Skin of body (tissue), 2 donors: Measurements from ENCODE around the gene ADAMTS5. TPM values are rescaled to one million over a fixed set of nuclear protein-coding genes. Genes with fewer than 3 reads are reported as not detected.

Experiments
- DNase-seq: peaks from one replicate; lab custom pipeline; 2025; lab: John Stamatoyannopoulos, UW
- total RNA-seq: library from RNA; depleted of rRNA; stranded (reverse); fragments of >200 nt; gene quantifications from one replicate; pipeline ENCODE4 v1.2.3, GENCODE V29; 2014

ADAMTS5 gene
- total RNA-seq, 1 donor from 2014 or later = 18.2 TPM

DNA sequence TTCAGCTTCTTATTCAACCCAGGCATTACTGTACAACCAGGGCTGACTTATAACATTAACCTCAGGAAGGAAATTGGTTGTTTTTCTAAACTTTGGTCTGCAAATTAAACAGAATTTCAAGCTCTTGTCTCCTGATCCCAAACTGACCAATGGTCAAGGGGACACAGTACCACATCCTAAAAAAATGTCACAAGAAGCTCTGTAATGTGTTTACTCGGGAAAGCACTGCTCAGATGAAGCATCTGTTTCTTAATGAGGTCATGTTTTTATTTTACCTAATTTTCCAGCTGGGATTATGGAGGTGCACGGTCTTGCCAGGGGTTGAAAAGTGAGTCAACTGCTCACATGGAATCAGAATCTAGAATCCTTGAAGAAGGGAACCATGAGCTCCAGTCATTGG lies 18.7 kb downstream of the ADAMTS5 start:
- no peak for DNase-seq

DNA sequence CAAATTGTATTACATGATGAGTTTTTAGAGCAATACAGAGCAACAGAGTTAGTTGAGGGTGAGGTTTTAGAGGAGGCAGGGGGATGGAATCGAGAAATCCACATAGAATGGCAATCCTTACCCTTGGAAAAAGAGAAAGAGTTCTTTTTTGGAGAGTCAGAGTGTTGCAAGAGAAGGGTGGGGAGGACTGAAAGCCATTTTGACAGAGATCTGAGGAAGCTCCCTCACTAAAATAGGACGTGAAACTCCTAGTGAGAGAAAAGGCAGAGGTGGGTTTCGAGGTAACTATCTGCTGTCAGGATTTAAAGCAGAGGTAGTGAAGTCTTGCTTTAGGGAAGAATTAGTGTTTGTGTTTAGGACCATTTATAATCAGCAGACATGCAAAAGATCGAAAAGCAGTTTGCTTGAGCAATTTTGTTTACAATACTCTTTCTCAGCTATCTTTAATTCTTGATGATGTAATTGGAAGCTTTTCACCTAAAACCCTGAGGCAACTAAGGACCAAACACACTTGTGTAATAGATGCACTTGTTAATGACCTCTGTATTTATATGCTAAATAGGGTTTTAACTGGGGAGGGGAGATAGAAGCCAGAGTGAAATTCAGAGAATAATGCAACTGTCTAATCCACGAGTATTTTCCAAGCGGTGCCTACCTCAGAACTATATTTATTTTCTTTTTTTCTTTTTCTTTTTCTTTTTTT lies 20.0 kb downstream of the ADAMTS5 start:
- DNase-seq = no peak

DNA sequence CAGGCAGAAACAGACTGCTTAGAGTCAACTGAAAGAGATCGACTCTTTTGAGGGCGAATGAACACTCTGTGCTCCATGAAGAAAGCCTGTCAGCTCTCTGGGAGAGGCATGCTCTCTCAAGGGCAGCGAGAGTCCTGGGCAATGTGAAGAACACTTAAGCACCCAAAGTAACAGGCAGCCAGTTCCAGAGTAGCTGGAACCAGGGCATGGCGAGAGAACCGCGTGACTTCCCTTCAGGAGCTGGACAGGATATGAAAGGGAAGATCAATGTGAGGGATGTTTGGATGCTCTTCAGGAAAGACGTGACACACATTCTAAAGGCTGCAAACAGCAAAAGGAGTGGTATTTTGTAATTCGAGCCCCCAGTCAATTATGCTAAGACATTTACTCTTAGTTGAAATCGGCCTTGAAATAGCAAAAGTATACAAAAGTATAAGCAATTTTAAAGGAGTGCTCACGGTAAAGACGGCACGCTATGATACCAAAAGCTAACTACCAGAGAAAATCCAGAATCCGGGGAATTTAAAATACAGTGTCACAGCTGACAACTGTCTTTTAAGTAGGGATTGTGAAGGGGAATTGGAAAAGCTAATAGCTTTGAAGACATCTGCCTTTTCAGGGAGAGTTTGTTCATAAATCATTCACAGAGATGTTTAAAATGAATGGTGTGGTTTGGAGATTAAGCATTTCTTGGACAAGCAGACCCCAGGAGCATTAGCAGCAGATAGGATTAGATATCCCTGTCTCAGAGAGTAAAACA lies 20.8 kb downstream of the ADAMTS5 start:
- DNase-seq = no peak

DNA sequence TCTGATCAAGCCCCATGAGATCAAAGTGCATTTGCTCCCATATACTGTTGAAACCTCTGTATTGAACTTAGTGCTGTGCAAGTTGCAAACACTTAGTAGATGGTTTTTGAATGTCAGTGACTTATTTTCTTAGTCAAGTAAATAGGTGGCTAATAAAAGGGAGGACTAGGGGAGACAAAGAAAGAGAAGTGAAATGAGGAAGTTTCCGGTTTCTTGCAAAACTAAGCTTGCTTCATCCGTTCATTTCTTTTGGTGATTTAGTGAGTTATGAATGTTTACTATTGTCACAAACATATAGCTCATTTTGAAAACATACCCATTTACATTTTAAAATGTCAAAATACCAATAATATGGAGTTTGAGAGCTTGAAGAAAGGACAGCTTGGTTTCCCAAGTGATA lies 23.0 kb downstream of the ADAMTS5 start:
- no peak for DNase-seq

DNA sequence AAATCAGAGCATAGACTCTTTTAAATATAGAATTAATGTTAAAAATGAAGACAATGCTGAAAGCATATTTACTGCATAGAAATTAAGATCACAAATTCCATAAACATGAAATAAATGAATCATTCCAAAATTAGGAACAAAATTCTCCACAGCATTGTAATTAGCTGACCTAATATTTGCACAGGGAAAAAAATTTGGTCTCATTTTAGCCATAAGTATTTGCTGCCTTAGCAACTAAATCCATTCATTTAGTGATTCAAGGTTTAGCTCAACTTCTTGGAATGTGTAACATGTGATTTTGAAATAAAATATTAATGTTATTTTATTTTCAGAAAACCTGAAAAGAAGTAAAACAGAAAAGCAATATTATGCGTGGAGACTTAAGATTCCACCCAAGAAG lies 25.5 kb downstream of the ADAMTS5 start:
- DNase-seq = no peak

DNA sequence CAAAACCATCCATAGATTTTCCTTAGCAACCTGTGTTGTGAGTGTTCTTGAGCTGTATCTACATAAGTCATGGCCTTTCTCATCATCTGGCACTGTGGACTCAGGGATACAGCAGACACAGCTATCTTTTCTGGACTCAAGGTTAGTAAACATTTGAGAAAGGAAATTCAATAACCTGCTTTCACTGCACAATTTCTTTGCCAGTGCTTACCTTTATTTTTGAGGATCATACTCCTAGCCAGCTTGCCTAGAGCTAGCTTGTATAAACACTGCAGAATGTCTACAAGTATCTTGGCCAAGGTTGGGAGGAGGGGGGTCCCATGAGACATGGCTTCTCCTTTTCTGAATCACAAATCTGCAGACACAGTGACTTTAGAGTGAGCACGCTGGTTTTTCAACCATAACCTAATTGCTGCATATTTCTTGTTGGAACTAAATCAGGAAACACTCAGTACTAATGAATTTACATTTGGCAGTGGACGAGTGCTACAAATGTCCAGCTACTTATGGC lies 27.2 kb downstream of the ADAMTS5 start:
- DNase-seq = no peak

DNA sequence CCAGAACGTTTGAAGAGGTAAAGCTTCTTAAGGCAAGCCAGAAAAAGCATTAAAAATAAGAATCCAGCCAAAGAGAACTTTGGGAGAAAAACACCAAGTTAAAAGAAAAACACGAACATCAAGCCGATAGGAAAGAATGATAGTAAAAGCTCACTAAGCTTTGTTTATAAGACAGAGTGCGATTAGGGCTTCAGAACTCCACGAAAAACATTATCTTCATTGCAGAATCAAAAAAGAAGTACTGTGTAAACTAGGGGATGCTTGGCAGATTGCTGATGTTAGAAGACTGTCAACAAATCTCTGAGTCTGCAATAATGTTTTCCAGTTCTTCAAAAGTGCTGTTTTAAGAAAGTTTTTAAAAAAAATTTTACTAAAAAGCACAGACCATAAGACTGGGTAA lies 30.2 kb downstream of the ADAMTS5 start:
- no peak for DNase-seq

DNA sequence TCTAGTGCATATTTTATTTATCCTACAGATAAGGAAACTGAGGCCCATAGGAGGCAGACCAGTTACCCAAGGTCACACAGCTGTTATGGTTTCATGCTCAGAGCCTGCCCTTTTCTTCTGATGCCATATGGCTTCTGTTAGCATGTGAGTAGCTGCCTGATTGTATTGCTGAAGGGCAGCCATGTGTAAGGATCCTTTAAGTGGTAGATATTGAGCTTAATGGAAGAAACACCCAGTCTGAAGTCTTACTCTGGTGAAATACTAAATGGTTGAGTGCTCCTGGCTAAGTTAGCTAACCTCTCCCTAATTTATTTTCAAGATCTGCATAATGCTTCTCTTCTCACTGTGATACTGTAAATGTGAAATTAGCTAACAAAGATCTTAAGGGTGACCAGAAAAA lies 30.9 kb downstream of the ADAMTS5 start:
- DNase-seq = no peak

DNA sequence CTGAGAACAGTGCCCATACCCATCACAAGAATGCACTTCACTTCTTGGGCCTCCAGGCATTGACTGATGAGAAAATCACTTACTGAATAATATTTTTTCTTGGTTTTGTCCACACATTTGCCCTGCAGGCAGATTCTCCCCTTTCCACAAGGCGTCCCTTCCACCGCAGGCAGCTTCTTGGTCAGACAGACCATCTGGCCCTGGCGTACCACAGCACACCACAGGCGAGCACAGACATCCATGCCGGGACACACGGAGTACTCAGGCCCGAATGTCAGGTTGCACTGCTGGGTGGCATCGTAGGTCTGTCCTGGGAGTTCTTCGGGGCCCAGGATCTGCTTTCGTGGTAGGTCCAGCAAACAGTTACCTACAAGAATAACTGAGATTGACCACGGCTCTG lies 32.5 kb downstream of the ADAMTS5 start:
- no peak for DNase-seq

DNA sequence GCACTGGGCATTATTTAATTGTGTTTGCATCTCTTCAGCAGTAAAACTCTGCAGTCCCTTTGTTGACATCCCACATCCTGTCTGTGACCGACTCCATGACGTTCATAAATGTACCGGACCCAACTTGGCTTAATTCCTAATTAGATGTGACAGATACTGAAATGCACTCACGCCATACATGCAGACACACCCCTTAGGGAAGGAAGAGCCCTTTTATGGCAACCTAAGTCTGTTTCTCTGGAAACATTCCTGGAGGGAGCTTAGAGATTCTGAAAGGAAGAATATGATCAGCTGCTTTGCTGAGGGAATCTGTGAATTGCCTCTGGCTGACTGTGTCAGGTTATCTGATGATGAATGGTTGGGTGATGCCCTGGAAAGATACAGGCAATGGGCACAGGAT lies 33.4 kb downstream of the ADAMTS5 start:
- no peak for DNase-seq

DNA sequence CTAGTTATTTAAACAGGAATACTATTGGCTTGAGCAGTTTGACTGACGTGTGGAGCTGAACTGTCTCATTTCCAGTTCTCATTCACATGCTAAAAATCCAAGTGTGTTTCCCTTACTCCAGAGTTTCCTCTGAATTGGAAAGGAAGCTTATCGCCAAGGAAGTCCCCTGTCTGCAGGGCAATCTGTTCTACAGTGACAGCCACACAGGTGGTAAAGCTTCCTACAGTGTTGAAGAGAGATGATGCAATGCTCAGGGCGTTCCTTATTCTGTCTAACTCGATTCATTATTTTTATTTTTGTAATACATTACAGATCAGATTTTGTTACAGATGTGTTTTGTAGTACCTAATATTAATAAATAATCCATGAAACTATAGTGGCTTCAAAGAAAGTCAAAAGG lies 41.3 kb downstream of the ADAMTS5 start:
- DNase-seq = no peak

DNA sequence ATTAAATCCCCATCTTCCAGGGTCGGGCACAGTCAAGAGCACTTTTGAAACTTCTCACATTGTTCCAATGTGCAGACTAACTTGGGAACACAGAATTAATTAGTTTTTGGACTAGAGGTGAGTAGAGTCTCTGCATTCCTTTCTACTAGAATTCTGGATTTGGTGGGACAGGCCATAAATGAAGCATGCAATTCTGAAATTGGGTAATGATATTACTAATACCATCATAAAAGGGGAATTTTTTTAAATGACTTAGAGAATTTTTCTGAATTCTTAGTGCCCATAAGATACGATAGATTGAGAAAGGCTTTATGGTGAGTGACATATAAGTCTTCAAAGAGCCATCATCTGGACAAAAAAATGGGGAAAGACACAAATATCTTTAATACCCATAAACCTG lies 41.8 kb downstream of the ADAMTS5 start:
- DNase-seq = no peak

DNA sequence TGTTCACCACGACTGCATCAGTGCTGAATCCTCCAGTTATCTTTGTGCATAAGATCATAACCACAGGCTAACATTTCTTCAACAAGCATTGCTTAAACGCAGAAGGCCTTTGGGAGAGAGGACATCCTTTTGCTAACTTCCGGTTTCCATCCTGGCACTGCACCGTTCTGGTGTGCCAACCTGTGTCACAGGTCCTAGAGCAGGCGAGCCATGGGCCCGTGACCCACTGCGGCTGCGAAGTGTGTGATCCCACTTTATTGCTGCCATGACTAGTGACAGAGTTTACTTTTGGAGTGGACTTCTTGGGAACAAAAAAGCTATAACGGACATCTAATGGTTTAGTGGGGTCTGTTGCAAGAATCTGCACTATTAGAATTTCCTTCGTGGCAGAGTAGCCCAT lies 42.9 kb downstream of the ADAMTS5 start:
- DNase-seq = no peak

DNA sequence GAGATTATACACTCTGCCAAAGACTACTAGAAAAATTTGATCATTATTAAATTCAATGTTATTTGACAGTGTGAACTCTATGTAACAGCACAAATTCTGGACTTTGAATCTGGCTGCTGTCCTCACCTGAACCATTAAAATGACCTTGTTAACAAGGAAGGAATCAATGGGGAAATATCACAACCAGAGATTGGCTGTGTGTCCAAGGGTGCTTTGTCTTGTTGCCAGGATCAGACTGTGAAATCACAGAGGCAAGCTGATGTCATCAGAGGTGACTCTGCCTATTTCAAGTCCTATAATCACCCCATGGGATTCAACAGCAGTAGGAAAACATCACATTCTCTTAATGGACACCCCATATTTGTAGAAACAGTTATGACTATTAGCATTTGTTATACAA lies 46.8 kb downstream of the ADAMTS5 start:
- no peak for DNase-seq

DNA sequence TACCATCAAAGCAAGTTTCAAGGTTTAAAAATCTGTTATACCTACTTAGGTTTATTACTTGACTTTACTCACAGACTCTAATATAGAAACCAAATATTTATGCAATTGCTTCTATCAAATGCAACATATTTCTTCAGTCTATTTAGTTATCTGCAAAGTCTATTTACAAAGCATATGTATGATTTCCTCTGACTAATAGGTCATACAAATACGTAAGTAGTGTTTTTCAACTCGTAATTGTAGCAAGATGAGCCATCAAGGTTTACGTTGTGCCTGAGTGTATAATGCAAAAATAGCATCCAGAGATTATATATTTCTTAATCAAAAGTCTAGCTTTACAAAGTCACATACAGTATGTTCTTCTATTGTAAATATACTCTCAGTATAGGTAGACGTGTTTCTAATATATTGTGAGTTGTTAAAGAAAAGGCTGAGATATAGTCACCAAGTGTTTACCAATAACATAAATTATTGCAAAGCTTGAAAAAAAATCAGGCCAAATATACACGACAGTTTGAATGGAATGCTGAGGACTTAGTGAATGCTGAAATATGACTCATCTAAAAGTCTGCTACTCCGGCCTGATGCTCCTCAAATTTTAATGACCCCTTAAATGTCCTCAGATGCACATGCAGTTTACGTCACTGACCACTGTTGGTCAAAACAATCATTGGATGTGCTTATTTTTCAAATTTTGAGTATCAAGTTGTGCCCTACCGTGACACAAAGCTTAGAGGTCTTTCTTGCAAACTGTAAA lies 48.4 kb downstream of the ADAMTS5 start:
- no peak for DNase-seq

DNA sequence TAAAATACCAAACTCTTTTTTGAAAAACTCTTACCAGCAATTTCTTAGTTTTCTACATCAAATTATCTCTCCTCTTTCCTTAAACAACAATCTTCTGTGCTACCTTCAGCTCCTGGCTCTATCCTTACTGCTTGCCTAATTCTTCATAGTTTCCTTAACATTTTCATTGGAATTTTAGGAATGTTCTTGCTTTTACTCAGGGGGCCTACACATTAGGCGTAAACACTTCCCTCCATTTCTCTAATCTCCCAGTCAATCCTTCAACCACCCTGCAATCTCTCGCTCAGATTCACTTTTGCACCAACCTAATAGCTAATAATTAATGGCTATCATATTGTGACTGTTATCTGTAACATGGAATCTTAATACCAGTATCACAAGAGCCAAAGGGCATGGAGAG lies 50.1 kb downstream of the ADAMTS5 start:
- DNase-seq = no peak

DNA sequence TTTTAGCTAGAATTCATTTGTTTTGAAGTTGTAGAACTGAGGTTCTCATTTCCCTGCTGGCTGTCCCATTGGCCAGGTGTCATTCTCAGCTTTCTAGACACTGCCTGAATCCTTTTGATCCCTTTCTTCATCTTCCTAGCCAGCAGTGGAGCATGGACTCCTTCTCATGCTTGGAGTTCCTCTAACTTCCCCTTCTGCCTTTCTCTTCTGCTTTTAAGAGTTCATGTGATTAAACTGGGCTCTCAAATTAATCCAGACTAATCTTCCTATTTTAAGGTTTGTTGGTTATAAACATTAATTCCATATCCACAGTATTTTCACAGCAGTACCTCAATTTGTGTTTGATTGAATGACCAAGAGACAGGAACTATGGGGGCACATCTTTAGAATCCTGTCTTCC lies 52.3 kb downstream of the ADAMTS5 start:
- no peak for DNase-seq

DNA sequence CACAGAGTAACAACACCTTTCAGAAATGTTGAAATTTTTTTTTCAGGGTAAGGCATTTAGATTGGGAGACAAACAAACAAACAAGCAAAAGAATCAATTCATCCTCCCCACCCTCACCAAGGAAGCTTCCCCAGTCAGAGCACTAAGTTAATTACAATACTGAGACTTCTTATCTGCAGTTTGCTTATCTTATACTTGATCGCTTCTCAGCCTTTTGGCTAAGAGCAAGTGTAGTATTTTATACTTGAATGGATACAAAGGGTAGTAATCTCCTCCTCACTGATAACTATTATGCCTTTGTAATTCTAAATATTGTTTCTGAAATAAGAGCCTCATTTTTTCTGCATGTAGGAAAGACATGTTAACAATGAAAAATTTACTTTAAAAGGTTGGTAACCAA lies 54.4 kb downstream of the ADAMTS5 start:
- DNase-seq = no peak

DNA sequence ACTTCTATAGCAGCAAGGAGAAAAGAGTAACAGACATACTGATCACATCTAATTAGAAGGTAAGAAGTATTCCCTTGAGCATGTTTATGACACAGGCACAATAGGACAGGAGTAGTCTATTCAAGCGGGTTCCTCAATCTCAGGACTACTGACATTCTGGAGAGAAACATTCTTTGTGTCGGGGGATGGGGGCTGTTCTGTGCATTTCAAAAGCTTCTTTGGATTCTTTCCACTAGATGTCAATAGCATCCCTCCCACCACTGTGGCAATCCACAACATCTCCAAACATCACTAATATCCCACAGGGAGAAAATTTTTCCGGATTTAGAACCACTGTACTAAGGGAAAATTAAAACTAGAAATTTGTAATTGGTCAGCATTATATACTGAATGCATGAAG lies 56.9 kb downstream of the ADAMTS5 start:
- peak; percentile 15 for DNase-seq

DNA sequence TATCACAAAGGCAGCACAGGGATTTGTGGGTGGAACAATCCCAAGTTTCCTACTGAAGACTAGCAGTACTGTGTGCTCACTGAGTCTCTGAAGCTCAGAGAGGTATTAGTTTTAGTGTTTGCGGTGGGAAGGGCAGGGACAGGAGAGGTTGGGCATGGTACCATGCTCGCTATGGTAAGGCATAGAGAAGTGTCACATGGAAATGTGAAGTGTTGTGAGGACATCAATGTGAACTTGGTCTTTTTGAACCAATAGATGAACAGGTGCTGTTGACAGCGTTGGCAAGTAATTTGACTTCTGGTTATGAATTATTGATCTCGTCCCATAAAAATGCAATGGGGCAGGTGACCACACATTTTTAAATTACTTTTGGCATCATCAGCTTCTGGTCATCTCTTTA lies 65.9 kb downstream of the ADAMTS5 start:
- DNase-seq = no peak

DNA sequence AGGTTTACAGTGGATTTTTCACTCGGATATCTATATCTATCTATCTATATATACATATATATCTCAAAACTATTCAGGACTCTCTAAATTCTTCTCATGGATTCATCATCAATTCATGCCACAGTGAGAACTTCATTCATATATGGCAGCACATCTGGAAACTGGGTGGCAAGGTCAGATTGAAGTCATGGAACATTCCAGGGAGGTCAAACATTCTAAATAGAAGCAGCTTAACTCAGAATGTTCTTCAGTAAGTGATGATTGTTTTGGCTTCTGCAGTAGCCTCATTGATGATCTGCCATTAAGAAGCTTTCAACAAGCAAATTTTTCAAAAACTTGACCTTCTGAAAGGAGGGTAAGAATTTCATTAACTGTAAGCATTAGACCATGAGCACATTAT lies 74.7 kb downstream of the ADAMTS5 start:
- DNase-seq = no peak

DNA sequence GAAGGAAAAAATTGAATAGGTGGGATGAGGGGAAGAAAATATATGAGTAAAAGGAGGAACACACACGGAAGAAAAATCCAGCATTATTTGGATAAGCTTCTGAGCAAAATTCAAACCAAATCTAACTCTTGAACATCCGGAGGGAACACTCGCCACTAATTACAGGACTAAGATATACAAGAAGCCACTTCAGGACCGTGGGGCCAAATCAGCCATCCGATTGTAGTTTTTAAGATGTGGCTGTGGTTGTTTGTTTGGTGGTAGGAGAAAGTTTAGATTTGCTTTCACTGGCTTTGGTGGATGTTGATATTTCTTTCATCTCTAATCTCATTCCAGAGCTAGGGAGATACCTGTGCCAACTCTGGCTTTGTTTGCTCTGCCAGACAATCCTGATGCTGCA lies 78.0 kb downstream of the ADAMTS5 start:
- DNase-seq = no peak
